Islet precursor cell (in vitro differentiated cells): Measurements from ENCODE around the gene PARN.

Experiments
- DNase-seq: peaks from one replicate; pipeline ENCODE4 v3.0.0-alpha.2; 2018

PARN gene

DNA sequence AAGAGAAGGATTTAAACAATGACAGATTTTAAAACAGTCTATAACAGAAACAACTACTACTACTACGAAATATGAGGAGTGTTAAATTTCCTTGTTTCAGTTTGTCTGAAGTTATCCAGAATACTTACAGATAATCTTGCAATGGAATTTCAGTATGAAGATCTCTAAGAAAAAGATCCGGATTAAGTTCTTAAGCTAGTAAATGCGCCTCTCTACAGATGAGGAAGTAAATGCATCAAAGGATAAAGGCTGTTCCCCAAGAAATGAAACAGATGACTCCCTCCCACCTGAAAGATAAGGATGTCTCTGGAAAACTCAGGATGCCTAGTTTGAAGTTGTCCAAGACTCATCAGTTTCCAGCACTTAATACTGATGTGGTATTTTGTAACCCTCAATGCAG lies 105.1 kb downstream of the PARN start:
- no peak for DNase-seq

DNA sequence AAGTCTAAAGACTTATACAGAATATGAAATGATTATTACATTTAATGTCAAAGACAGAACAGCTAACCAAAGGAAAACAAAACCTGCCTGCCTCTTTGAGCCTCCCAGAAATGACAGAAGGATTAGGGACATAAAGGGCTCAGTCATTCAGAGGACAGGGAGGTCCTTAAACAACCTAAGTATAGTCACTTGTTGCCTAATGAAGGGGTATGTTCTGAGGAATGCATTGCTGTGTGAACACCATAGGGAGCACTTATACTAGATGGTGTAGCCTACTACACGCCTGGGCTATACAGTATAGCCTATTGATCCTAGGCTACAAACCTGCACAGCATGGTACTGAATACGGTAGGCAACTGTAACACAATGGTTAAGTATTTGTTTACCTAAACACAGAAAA lies 106.4 kb downstream of the PARN start:
- no peak for DNase-seq

DNA sequence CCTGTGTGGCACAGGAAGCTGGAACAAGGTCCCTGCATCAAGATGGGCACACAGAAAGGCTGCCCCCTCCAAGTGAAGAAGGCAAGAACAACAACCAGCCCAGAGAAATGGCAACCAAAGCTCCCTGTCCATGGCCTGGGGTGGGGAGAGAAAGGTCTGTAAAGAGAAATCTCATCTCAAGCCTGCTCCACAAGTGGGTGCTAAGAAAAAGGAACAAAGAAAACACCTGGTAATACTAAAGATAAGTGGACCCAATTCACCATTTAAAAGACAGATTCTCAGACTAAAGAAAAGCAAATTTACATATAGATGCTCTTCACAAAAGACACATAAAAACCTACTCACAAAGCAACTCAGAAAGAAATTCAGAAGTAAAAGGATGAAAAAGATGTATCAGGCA lies 107.4 kb downstream of the PARN start:
- no peak for DNase-seq

DNA sequence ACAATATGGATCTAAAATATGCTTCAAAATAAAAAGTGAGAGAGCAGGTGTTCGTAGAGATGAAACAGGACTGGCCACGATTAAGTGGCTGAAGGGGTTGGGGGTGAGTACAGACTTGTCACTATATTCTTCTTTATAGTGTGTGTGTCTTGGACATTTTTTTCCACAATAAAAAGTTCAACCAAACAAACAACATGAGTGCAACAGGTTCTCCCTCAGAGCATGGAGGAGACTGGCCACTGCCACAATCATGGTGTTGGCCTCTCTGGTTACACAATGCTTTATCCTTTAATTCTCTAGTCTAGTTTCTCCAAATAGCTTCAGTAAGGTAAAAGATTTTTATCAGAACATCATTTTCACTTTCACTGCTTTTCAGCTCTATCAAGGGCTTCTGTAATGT lies 109.3 kb downstream of the PARN start:
- DNase-seq, result no peak

DNA sequence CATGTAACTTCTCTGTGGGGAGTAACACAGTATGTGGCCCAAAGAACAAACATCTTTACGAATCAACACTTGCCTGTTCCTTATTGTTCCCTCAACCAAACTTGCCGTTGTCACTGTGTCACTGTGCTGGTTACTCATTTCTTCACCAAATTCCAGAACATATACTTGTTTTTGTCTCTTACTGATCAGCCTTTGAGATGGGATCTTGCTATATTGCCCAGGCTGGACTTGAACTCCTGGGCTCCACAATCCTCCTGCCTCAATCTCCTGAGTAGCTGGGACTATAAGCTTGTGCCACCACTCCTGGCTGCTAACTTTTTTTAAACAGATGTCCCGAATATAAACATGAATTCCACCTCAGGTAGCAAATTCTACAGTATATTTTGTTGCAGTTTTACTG lies 115.1 kb downstream of the PARN start:
- no peak for DNase-seq

DNA sequence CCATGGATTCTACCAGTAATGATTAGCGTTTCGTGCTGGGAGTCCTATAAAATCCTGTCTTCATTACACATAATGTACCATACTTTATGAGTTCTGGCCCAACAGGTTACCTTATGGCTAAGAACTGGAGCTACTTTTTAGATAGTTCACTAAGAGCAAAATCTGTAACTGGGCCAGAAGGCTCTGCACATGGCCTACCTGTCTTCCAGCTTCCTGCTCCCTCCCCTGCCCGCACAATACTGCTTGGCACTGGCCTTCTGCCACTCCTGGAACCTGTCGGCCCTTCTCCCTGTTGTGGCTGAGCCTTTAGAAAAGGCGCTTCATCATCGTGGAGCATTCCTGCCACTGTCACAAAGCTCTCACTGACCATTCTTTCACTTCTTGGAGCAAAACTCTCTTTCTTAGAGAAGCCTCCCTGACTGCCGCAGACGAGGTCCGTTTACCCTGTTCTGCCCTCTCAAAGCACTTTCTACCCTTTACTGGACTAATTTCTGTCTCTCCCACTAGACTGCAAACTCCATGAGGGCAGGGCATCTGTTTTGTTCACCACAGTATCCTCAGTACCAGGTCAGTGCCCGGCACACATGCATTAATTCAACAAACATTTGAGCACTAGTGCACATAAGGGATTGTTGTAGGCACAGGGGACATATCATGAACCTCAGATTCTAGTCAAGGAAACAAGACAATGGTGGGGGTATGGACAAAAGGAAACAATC lies 116.5 kb downstream of the PARN start:
- peak; percentile 32 for DNase-seq

DNA sequence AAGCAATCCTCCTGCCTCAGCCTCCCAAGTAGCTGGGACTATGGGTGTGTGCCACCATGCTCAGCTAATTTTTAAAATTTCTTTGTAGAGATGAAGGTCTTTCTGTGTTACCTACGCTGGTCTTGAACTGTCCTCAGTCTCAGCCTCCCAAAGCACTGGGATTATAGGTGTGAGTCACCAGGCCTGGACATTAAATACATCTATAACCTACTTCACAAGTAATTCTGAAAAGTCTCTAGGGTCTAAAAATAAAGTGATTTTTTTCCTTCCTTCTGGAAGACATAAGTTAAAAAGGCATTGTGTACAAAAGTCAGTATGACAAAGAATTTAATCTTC lies 118.3 kb downstream of the PARN start:
- DNase-seq, result no peak

DNA sequence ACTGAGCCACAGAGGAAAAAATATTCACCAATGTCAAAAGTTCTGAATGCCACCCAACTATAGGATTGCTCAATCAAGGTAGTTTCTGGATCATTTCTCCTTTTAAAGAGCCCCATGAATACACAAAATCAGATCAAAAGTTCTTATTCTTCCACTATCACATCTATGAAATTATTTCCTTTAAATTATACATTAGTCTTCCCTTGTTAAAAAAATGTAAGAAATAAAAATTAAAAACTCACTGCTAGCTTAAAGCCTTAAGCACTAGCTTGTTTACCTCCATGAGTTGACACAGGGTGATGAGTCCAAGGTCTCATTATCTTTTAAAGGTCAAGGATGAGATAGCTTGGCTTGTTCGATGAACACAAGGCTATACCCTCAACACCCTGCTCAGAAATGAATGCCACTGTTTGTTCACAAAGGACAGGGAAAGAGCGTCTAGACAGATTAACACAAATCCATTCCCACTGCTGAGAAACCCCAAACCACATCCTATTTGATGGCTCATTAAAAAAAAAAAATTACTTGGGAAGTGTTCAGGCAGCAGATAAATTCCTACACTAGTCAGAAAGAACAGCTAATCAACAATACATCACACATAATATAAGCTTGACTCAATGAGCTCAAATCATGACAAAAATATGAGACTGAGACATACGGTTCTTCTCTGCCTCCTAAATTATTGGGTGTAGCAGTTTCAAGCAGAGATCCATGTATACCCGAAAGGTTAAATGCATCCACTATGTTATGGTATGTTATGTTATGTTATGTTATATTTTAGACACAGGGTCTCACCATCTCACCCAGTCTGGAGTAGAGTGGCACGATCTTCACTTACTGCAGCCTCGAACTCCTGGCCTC lies 118.9 kb downstream of the PARN start:
- DNase-seq, result peak; percentile 64

DNA sequence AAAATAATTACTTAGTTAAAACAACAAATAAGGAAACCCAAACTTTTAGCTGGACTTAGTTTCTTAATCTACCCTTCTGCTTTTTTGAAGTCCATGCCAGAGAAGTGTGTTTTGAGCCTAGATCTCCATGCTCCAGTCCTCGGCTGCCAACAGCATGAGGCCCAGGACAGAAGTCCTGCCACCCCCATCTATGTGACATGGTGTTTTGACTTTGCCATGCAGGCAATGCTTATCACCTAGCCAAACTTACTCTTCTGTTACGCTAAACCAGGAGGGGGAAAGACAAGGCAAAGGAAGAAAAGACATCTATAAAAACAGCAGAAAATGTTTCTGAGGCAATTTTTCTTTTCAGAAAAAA lies 119.5 kb downstream of the PARN start:
- peak; percentile 26 for DNase-seq

DNA sequence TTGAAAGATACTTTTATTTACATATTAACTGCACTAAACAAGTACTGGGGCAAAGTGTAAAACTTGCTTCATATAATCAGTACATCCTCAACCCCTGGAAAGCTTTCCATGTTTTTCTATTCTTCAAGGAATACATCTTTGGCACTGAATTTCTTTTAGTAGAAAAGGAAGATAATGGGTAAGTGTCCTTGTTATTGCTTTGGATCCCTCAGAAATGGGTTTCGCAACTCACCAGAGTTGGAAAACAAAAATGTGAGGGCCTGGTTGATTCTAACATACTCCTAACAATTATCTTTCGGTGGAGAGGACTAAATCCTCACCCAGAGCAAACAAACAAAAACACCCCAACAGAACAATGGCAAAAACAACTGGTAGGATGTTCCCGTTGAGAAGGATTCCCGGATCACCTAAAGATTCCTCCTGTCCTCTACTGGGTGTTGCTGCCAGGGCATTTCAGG lies 120.4 kb downstream of the PARN start:
- DNase-seq, result peak; percentile 45

DNA sequence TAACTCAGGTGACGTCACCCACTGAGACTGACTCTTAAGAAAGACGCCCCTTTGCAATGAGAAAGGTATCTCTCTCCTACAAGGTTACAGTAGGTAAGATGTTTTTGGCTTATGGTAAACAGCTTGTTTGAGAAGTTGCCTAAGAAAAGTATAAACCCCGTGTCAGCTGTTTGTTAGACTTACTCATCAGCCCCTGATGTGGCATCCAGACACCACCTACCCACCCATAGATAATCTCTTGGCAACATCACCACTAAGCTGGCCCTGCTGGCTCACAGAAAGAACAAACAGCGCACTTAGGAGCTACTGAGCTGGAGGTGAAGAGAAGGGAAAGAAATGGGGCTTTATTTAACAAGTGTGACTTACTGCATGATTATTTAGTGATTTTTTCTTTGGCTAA lies 121.0 kb downstream of the PARN start:
- DNase-seq, result peak; percentile 71

DNA sequence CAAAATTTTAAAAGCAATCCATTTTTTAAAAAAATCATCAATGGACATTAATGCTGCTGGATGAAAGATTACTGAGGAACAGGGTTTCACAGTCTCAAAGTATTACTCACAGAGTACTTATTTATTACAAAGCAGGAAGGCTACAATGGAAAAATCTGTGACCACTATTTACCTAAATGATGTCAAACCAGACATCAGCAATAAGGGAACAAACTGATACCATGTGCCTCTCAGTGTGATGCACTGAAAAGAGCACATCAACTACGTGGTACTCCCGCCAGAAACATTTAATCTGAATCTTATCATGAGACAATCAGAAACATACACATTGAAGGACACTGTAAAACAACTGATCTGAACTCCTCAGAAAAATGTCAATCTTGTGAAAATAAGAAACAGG lies 124.2 kb downstream of the PARN start:
- peak; percentile 9 for DNase-seq

DNA sequence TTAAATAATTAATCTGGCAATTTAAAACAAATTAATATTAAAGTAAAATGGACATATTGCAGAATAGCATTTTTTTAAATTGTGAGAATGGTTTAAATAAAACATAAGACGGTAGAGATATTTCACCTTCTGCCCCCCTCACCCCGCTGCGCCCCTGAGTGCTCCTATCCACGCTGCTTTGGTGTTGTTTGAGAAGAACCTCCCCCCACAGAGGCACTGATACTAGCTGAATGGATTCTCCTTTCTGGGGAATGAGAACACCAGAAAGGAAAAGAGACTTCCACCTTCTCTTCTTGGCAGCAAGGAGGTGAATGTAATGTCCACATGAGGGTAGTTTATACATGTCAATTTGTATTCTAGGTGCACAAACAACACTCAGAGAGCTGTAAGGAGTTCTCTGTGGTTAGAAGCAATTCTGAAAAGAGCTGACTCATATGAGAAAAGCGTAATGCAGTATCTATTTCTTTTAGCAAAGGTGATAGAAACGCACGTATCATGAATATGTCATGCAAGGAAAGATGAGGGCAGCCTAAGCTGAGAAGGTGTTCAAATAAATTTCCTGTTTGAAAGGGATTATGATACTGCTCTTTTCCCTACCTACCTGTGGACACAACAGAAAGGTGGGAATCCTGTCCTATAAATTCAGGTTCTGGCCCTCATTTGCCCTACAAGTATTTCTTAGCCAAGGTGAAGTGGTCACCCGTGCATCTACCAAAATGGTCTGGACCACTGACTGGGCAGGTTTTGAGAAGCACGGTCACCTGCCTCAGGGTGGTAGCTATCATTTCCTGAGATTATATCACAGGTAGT lies 126.9 kb downstream of the PARN start:
- DNase-seq, result peak; percentile 41

DNA sequence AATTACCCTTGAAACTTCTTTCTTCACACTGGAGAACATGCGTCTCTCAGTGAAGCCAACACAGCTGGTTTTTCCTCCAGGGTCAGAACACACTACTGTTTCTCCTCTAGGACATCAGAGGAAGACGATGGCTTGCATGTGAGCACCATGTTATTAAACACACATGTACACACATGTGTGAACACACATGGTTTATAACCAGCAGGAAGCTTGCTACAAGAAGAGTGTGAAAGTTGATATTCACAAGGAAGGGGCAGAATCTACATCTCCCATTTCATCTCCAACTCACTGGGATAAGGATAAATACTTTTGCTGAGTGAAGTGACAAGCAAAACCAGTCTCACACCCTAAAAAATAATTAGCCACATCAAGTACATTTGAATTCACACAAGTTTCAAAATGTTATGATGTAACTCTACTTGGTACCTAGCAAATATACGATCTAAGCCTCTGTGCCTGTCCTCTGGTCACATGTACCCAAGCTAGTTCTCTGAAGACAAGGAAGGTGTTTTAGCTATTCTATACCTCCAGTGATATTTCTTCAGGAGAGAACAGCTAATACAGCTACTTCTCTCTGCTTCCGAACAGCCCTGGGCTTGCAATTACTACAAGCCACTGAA lies 127.7 kb downstream of the PARN start:
- DNase-seq, result no peak

DNA sequence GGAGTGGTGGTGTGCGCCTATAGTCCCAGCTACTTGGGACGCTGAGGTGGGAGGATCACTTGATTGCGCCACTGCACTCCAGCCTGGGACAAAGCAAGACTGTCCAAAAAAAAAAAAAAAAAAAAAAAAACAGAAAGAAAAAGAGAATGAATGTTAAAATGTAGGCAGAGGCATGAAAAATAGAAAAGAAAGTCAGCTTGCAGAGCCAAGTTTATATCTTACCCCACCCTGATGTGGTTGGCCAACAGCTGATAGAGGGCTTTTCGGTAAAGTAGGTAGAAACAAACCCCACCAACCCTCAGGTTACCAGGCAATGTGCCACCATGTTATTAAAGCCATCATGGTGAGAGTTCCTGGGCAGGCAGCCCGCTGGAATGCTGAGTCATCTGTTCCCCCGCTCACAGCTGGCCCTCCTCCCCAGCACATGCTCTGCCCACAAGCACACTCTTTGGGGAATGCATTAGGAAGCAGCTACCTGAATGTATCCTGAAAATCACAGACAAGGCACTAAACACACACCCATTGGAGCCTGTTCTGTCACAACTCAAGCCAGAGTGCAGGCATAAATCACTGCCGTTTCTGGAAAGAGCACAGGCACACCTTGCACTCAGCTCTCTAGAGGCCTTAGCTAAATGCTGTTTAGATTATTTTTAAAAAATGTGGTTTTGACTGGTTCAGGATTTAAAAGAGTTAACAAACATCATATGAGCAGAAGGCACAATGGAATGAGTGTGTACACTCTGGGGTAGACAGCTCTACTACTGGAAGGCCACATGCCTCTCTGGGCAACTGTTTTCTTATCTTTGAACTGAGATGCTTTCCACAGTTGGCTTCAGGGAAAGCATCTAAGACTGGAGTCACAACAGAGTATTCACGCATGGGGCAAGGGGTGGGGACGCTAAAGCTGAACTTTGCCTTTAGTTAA lies 128.5 kb downstream of the PARN start:
- DNase-seq, result peak; percentile 97

DNA sequence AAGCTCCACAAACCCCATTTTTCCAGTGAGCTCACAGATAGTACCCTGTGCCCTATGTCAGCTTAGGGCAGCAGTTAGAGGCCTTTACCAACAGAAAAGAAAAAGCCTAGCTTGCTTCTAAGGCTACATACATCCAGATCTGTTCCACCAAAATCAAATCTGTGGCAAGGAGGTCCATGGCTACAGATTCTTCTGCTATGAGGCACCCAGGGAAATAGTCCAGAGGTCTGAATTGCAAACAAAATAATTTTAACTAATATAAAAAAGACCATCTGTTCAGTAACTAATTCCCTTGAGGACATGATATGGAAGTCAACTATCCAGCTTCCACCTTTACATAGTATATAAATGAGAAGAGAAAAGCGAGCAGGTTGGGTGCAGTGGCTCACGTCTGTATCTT lies 129.3 kb downstream of the PARN start:
- DNase-seq, result no peak

DNA sequence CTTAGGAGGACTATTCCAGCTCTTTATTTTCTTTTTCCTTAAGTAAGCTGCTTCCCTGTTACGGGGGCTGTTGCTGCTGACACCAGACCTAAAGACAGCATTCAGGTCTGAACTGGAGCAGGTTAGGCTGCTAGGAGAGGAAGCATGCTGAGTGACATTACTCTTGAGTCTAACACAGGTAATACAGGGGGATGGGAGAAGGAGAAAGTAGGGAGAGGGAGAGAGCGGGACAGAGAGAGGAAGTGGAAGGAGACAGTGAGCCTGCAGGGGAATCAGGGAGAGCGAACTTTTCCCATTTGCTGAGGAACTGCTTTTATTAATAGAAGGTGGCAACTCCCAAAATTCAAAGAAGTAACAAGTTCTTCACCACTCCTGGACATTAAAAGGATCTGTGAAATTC lies 130.9 kb downstream of the PARN start:
- DNase-seq, result no peak

DNA sequence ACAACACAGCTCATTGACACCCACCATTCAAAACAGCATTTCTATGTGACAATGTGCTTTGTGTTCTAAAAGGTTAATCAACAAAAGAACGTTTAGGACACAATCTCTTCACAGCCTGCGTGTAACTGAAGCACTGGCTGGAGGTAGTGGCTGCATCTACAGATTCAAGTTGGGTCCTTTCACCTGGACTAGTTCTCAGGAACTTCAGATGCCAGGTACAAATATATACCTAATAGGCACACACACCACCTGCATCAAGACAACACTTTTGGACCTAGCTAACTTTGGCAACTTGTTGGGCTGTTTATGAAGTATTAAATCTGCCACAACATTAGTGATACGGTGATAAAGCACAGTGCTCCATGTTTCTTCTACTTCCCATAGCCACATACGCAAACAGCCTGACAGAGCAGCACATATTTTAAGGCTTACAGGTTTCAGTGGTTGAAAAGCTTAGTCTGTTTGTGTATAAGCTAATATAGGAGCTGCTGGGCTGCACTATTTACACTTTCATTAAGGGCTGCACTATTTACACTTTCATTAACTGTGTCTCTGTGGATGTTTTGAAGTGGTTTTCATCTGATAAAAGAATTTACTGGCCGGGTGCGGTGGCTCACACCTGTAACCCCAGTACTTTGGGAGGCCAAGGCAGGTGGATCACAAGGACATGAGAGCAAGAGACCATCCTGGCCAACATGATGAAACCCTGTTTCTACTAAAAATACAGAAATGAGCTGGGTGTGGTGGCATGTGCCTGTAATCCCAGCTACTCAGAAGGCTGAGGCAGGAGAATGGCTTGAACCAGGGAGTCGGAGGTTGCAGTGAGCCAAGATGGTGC lies 132.6 kb downstream of the PARN start:
- DNase-seq, result no peak

DNA sequence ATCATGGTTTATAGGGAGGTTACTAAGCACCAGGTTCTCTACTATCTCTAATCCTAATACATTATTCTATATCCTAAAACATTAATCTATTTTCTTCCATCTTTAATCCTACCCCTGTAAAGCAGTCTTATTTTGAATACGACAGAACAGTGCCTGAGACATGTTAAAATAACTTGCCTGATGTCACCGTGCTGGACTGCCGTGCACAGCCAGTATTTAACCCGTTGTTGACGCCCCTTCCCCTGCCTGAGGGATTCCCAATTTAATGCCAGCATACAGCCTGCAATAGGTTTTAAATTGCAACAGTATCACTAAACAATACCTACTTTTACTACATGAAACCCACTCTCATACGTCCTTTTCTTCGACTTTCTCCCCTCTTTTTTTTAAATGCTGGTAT lies 133.3 kb downstream of the PARN start:
- DNase-seq, result no peak

DNA sequence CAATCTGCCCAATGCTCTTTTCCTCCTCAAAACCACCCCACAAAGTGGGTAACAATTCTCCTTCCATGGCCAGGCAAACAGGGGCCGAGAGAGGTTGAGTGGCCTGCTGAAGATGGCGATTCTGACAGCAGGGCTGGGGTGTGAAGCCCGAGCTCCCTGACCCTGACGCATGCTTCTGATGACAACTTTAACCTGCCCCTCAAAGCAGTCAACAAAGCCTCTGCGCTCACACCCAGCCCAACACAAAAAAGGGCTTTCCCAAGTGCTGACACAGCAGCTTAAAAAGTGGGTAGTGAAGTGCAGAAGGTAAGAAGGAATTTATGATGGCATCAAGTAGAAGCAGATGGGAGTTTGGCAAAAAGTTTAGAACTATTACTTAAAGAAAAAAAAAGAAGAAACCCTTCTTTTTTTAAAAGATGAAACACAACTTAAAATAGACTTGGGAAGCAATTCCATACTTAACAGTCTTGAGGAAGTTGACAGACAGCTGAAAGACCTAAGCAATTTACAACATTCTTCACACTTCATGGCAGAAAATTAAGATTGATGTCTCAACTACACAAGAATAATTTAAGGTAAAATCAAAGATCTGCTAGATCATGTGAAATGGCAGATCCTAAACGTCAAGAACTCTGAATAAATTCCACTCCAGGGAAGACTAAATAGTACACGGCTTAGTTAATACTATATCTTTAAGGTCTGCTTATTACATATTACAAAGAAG lies 133.9 kb downstream of the PARN start:
- DNase-seq, result no peak
